ENCODE measurements around the gene ATXN7L3.

The ATXN7L3 gene

GRCh38 chr17:44218344-44219107 is 18.8 kb upstream of the ATXN7L3 start:
- DNase-seq: peak in 1 of 2 experiments; percentile 57

- DNase-seq: no peak
These were observed 18.2 kb upstream of the ATXN7L3 start for GRCh38 chr17:44217738-44218343.

GRCh38 chr17:44216694-44217093 is 17.0 kb upstream of the ATXN7L3 start:
- no peak for DNase-seq

- no peak for DNase-seq
These were observed 16.5 kb upstream of the ATXN7L3 start for GRCh38 chr17:44216173-44216572.

- DNase-seq: no peak
These were observed 15.2 kb upstream of the ATXN7L3 start for GRCh38 chr17:44214896-44215295.

GRCh38 chr17:44214230-44214494 is 14.5 kb upstream of the ATXN7L3 start:
- DNase-seq: no peak

- DNase-seq: no peak
These were observed 13.9 kb upstream of the ATXN7L3 start for GRCh38 chr17:44213403-44214229.

GRCh38 chr17:44212507-44213402 is 13.1 kb upstream of the ATXN7L3 start:
- DNase-seq: no peak

- DNase-seq: no peak
These were observed 11.9 kb upstream of the ATXN7L3 start for GRCh38 chr17:44211281-44212265.

- DNase-seq: peak in 1 of 2 experiments; percentile 38
These were observed 10.9 kb upstream of the ATXN7L3 start for GRCh38 chr17:44210342-44211192.

- DNase-seq: no peak
These were observed 10.2 kb upstream of the ATXN7L3 start for GRCh38 chr17:44209786-44210341.

GRCh38 chr17:44207743-44208142 is 8.1 kb upstream of the ATXN7L3 start:
- no peak for DNase-seq

GRCh38 chr17:44207319-44207718 is 7.6 kb upstream of the ATXN7L3 start:
- no peak for DNase-seq

- DNase-seq: no peak
These were observed 7.1 kb upstream of the ATXN7L3 start for GRCh38 chr17:44206825-44207155.

GRCh38 chr17:44205962-44206824 is 6.5 kb upstream of the ATXN7L3 start:
- no peak for DNase-seq

GRCh38 chr17:44204441-44204882 is 4.8 kb upstream of the ATXN7L3 start:
- DNase-seq: no peak

GRCh38 chr17:44203731-44204440 is 4.2 kb upstream of the ATXN7L3 start:
- DNase-seq: no peak

- DNase-seq: no peak
These were observed 3.1 kb upstream of the ATXN7L3 start for GRCh38 chr17:44202756-44203155.

All from cerebellar nuclear complex (tissue), 1 donor.